ENCODE measurements around the gene NGFR.

NGFR gene

GRCh38 chr17:49477709-49478108 lies 17.4 kb upstream of the NGFR start:
- Histone ChIP-seq H3K36me3 (ENCODE audit: insufficient read depth) (no peaks in the 10 kb centered on the region), H2AFZ (ENCODE audit: low read depth) (no peak overlapping the region), H3K27ac (no peak overlapping the region), H3K4me1 (ENCODE audit: low read depth, poor library complexity, severe bottlenecking) (no peaks in the 10 kb centered on the region), H4K20me1 (ENCODE audit: insufficient read depth) (no peaks in the 10 kb centered on the region), H3K27me3 (ENCODE audit: insufficient read depth, low read depth) (peaks cover 69% of the 10 kb centered on the region), H3K4me3 (IDR thresholded peaks at IDR 0.05; ENCODE audit: insufficient read depth, low read depth, low read length) (no peak overlapping the region), H3K9ac (no peak overlapping the region), H3K79me2 (ENCODE audit: insufficient read depth, low read depth) (no peaks in the 10 kb centered on the region), H3K4me2 (no peak overlapping the region)
- no peak for TF ChIP-seq CTCF (conservative IDR thresholded peaks at IDR 0.05; ENCODE audit: low read depth, low read length)

- Histone ChIP-seq H4K20me1 (ENCODE audit: insufficient read depth) (no peaks in the 10 kb centered on the region), H3K36me3 (ENCODE audit: insufficient read depth) (no peaks in the 10 kb centered on the region), H3K27ac (no peak overlapping the region), H3K79me2 (ENCODE audit: insufficient read depth, low read depth) (no peaks in the 10 kb centered on the region), H3K4me3 (IDR thresholded peaks at IDR 0.05; ENCODE audit: insufficient read depth, low read depth, low read length) (no peak overlapping the region), H3K9ac (no peak overlapping the region), H2AFZ (ENCODE audit: low read depth) (no peak overlapping the region), H3K4me1 (ENCODE audit: low read depth, poor library complexity, severe bottlenecking) (no peaks in the 10 kb centered on the region), H3K4me2 (no peak overlapping the region), H3K27me3 (ENCODE audit: insufficient read depth, low read depth) (peaks cover 83% of the 10 kb centered on the region)
- TF ChIP-seq CTCF (conservative IDR thresholded peaks at IDR 0.05; ENCODE audit: low read depth, low read length), result no peak
Observed at GRCh38 chr17:49480836-49481615, 14.1 kb upstream of the NGFR start.

GRCh38 chr17:49482144-49482817 lies 12.8 kb upstream of the NGFR start:
- H2AFZ ChIP-seq (ENCODE audit: low read depth), result no peak overlapping the region
- no peaks in the 10 kb centered on the region for H3K4me1 ChIP-seq (ENCODE audit: low read depth, poor library complexity, severe bottlenecking)
- no peaks in the 10 kb centered on the region for H3K79me2 ChIP-seq (ENCODE audit: insufficient read depth, low read depth)
- no peaks in the 10 kb centered on the region for H3K36me3 ChIP-seq (ENCODE audit: insufficient read depth)
- H3K9ac ChIP-seq, result no peak overlapping the region
- peaks cover 94% of the 10 kb centered on the region for H3K27me3 ChIP-seq (ENCODE audit: insufficient read depth, low read depth)
- no peak for TF ChIP-seq CTCF (conservative IDR thresholded peaks at IDR 0.05; ENCODE audit: low read depth, low read length)
- H3K4me2 ChIP-seq, result no peak overlapping the region
- H3K4me3 ChIP-seq (IDR thresholded peaks at IDR 0.05; ENCODE audit: insufficient read depth, low read depth, low read length), result no peak overlapping the region
- H3K27ac ChIP-seq, result no peak overlapping the region
- H4K20me1 ChIP-seq (ENCODE audit: insufficient read depth), result no peaks in the 10 kb centered on the region

- H3K27ac ChIP-seq, result no peak overlapping the region
- no peaks in the 10 kb centered on the region for H3K4me1 ChIP-seq (ENCODE audit: low read depth, poor library complexity, severe bottlenecking)
- peaks cover 95% of the 10 kb centered on the region for H3K27me3 ChIP-seq (ENCODE audit: insufficient read depth, low read depth)
- H2AFZ ChIP-seq (ENCODE audit: low read depth), result no peak overlapping the region
- no peak overlapping the region for H3K4me3 ChIP-seq (IDR thresholded peaks at IDR 0.05; ENCODE audit: insufficient read depth, low read depth, low read length)
- H3K9ac ChIP-seq, result no peak overlapping the region
- no peaks in the 10 kb centered on the region for H3K36me3 ChIP-seq (ENCODE audit: insufficient read depth)
- H3K4me2 ChIP-seq, result no peak overlapping the region
- TF ChIP-seq CTCF (conservative IDR thresholded peaks at IDR 0.05; ENCODE audit: low read depth, low read length), result no peak
- H4K20me1 ChIP-seq (ENCODE audit: insufficient read depth), result no peaks in the 10 kb centered on the region
- no peaks in the 10 kb centered on the region for H3K79me2 ChIP-seq (ENCODE audit: insufficient read depth, low read depth)
Observed at GRCh38 chr17:49483599-49484509, 11.2 kb upstream of the NGFR start.

Data from KMS-11 (cell line).